ENCODE data around the gene LSMEM2.

LSMEM2 gene

DNA sequence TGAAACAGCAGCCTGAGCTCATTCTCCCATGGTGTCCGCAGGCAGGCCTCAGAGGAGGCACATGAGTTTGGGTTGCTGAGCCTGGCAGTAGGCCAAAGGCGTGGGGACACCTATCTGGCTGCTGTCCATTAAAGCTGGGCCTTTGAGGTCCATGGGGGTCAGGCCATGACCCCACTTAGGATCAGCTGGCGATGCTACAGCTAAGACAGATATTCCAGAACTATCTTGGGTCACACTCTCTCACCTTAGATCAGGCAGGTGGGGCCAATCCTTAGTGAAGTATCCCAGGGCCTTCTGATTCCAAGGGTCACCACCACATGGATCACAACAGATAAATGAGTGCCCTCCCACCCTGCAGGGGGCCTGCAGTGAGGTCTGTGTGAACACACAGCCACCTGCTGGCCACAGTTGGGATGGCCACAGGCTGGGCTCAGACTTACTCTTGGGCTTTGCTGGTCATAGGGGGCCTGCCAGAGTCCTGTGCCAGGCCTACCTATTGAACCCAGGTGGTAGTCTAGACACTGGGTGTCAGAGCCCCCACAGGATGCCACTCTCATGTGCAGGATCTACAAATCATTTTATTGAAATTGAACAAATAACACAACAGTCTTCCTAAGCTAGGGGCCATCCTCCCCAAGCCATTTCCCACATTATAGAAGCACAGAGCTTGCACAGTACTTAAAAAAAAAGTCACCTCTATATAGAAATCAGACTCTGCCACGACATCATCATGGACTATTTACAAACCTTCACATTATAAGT is 45.6 kb downstream of the LSMEM2 start:
- DNase-seq (ENCODE audit: insufficient read length, low spot score) (no peak), FAIRE-seq (peak; percentile 79)
- TF ChIP-seq POLR2A (IDR thresholded peaks at IDR 0.05; ENCODE audit: low read depth, low read length) = no peak
- no peak for TF ChIP-seq POLR2AphosphoS5 (IDR thresholded peaks at IDR 0.05; ENCODE audit: low read depth, low read length)
- TF ChIP-seq PAX5 (IDR thresholded peaks at IDR 0.05; ENCODE audit: insufficient read depth, low read length, severe bottlenecking) = no peak
- no peak for TF ChIP-seq SPI1 (IDR thresholded peaks at IDR 0.05; ENCODE audit: low read depth, low read length)

DNA sequence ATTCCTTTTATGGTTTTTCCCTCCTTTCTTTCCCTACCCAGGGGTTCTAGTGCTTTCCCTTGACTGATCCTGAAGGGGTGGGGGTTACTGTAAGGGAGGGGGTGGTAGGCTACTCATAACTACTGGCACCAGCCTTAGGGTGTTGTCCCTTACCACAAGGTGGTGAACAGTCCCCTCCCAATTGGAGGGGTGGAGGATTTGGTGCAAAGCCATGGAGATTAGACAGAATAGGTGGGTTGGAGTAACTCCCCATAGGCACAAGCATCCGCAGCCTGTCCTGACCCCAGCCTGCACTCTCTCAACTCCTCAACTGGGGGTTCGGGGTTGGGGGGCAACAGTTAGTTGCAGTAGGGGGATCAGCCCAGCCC is 46.2 kb downstream of the LSMEM2 start:
- no peak for TF ChIP-seq PAX5 (IDR thresholded peaks at IDR 0.05; ENCODE audit: insufficient read depth, low read length, severe bottlenecking)
- TF ChIP-seq POLR2AphosphoS5 (IDR thresholded peaks at IDR 0.05; ENCODE audit: low read depth, low read length) = no peak
- FAIRE-seq = no peak

DNA sequence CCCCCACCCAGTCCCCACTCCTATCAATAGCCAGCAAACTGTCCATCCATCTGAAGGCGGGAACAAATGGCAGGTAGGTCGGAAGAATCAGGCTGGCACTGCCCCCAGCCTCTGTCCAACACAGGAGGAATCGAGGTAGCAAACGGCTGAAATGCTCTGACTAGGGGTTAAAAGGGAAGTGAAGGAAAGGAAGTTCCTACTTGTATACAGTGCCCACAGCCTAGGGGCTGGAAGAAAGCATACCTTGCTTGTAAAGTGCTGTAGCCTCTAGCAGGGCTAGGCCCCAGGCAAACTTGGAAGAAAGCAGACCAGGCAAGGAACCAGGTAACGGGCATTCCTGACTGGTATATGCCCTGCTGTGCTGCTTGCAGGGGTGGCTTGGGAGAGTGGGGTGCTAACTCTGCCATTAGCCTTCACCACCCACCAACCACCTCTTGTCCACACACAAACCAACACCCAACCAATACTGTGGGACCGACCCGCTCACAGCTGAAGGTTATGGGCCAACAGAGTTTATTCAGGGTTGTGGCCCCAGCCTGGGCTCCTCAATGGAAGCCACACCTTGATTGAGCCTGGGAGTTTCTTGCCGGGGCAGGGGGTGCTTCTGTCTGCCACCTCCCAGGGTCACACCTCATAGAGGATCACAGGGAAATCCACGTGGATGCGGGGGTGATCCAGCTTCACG is 46.8 kb downstream of the LSMEM2 start:
- FAIRE-seq = no peak

More for the DNA sequence above, 46.2 kb downstream of the LSMEM2 start:
- DNase-seq (ENCODE audit: insufficient read length, low spot score) = no peak

DNA sequence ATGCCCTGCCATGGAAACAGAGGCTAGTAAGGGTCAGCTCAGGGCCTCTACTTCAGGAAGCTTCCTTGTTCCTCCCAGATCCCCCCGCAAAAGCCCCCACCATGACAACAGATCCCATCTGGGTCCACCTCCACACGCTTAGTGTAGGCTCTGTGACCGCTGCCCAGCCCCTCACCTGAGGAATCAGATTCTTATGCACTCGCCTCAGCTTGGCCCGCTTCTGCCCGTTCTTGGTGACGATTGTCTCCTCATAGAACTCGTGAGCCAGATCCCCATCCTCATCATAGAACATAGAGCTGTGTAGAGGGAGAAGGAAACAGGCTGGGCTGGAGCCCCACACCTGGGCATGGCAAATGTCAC is 47.3 kb downstream of the LSMEM2 start:
- FAIRE-seq = no peak
- DNase-seq (ENCODE audit: insufficient read length, low spot score) = no peak
- TF ChIP-seq POLR2A (IDR thresholded peaks at IDR 0.05; ENCODE audit: low read depth, low read length) = no peak
- TF ChIP-seq POU2F2 (IDR thresholded peaks at IDR 0.05; ENCODE audit: low read depth, low read length) = no peak
- TF ChIP-seq POLR2AphosphoS5 (IDR thresholded peaks at IDR 0.05; ENCODE audit: low read depth, low read length) = no peak
- TF ChIP-seq PAX5 (IDR thresholded peaks at IDR 0.05; ENCODE audit: insufficient read depth, low read length, severe bottlenecking) = no peak
- no peak for TF ChIP-seq TAF1 (IDR thresholded peaks at IDR 0.05; ENCODE audit: low read depth, low read length)

More for the DNA sequence above, 46.8 kb downstream of the LSMEM2 start:
- TF ChIP-seq TAF1 (IDR thresholded peaks at IDR 0.05; ENCODE audit: low read depth, low read length) = no peak
- no peak for TF ChIP-seq PAX5 (IDR thresholded peaks at IDR 0.05; ENCODE audit: insufficient read depth, low read length, severe bottlenecking)
- TF ChIP-seq POLR2AphosphoS5 (IDR thresholded peaks at IDR 0.05; ENCODE audit: low read depth, low read length) = no peak
- TF ChIP-seq POLR2A (IDR thresholded peaks at IDR 0.05; ENCODE audit: low read depth, low read length) = no peak
- TF ChIP-seq POU2F2 (IDR thresholded peaks at IDR 0.05; ENCODE audit: low read depth, low read length) = no peak
- TF ChIP-seq SPI1 (IDR thresholded peaks at IDR 0.05; ENCODE audit: low read depth, low read length) = no peak
- no peak for DNase-seq (ENCODE audit: insufficient read length, low spot score)

DNA sequence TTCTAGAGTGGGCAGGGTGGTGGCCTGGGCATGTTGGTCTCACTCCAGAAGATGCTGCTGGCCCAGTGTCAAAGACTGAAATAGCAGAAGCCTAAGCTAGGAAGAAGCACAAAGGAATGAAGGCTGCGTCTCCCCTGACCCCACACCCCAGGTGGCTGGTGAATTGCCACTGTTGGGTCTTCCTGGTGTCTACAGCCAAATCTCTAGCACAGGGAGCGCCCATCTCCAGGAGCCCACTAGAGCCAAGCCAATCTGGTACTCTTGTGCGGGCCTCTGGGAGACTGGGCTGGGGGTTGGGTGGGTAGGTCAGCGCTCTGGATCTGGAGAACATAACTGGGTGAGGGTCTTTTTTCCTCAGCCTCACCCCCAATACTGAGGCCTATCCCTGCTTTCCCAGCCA is 48.2 kb downstream of the LSMEM2 start:
- no peak for TF ChIP-seq POU2F2 (IDR thresholded peaks at IDR 0.05; ENCODE audit: low read depth, low read length)
- no peak for TF ChIP-seq PAX5 (IDR thresholded peaks at IDR 0.05; ENCODE audit: insufficient read depth, low read length, severe bottlenecking)
- no peak for TF ChIP-seq POLR2AphosphoS5 (IDR thresholded peaks at IDR 0.05; ENCODE audit: low read depth, low read length)
- TF ChIP-seq TAF1 (IDR thresholded peaks at IDR 0.05; ENCODE audit: low read depth, low read length) = no peak
- no peak for TF ChIP-seq POLR2A (IDR thresholded peaks at IDR 0.05; ENCODE audit: low read depth, low read length)
- no peak for TF ChIP-seq SPI1 (IDR thresholded peaks at IDR 0.05; ENCODE audit: low read depth, low read length)
- DNase-seq (ENCODE audit: insufficient read length, low spot score) (no peak), FAIRE-seq (no peak)

DNA sequence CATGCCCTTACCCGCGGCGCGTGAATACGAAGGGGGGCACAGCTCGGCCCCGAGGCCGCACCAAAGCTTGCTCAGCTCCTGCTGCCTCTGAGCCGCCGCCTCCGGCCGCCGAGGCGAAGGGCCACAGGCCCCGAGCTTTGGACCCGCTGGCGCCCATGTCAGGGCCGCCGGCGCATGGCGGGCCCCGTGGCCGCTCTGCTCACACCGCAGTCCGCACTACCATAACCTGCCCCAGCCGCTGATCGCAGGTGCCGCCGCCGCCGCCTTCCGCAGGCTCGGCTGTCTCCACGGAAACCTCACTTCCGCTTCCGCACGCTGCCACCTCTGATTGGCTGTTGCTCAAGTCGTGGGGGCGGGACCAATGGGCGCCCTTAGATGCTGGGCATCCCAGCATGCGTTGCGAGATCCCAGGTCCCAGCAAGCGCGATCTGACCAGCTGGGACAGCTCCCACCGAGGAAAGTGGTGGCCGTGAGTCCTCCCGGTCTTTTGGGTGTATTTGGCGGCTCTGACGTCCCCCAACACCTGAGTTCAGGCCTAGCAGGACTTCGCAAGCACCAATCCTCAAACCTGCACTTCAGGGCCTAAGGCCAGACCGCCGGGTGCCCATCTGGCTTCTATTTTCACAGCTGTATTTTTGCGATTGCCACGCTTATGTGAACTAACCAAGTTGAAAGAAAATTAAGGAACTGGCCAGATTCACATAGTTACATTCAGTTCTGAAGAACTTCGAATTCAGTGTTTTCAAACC is 49.2 kb downstream of the LSMEM2 start, which contains the start of gene TUSC2:
TUSC2 (minus strand) TSS at position 281 of the 749 bp plus-strand sequence; CDS start at position 157, 124 bp downstream.
- peak; percentile 99 for FAIRE-seq
- TF ChIP-seq POLR2A (IDR thresholded peaks at IDR 0.05; ENCODE audit: low read depth, low read length) (peak; percentile 84), PAX5 (IDR thresholded peaks at IDR 0.05; ENCODE audit: insufficient read depth, low read length, severe bottlenecking) (no peak), POLR2AphosphoS5 (IDR thresholded peaks at IDR 0.05; ENCODE audit: low read depth, low read length) (peak; percentile 82), TAF1 (IDR thresholded peaks at IDR 0.05; ENCODE audit: low read depth, low read length) (peak; percentile 83), POU2F2 (IDR thresholded peaks at IDR 0.05; ENCODE audit: low read depth, low read length) (peak; percentile 50), SPI1 (IDR thresholded peaks at IDR 0.05; ENCODE audit: low read depth, low read length) (peak; percentile 75)
- DNase-seq (ENCODE audit: insufficient read length, low spot score) = peak; percentile 96

DNA sequence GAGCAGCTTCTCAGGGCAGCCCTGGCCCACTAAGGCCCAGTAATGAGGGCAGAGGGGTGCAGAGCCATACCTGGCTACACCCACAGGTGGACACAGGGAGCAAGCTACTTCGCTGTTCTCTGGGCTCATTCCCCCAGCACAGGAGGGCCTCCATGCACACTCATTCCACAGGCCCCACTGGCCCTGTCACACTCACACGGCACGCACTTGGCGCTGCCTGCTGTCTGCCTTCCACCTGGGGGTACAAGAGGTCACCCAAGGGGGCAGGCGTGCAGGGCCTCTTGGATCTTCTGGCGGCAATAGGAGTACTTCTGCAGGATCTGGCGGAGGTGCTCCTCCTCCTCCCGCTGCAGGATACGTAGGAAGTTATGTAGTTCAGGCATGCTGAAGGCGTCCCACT is 51.4 kb downstream of the LSMEM2 start:
- no peak for FAIRE-seq
- TF ChIP-seq TAF1 (IDR thresholded peaks at IDR 0.05; ENCODE audit: low read depth, low read length) = no peak
- TF ChIP-seq PAX5 (IDR thresholded peaks at IDR 0.05; ENCODE audit: insufficient read depth, low read length, severe bottlenecking) = no peak
- no peak for TF ChIP-seq POU2F2 (IDR thresholded peaks at IDR 0.05; ENCODE audit: low read depth, low read length)
- TF ChIP-seq SPI1 (IDR thresholded peaks at IDR 0.05; ENCODE audit: low read depth, low read length) = no peak
- no peak for TF ChIP-seq POLR2AphosphoS5 (IDR thresholded peaks at IDR 0.05; ENCODE audit: low read depth, low read length)
- TF ChIP-seq POLR2A (IDR thresholded peaks at IDR 0.05; ENCODE audit: low read depth, low read length) = no peak
- DNase-seq (ENCODE audit: insufficient read length, low spot score) = no peak

DNA sequence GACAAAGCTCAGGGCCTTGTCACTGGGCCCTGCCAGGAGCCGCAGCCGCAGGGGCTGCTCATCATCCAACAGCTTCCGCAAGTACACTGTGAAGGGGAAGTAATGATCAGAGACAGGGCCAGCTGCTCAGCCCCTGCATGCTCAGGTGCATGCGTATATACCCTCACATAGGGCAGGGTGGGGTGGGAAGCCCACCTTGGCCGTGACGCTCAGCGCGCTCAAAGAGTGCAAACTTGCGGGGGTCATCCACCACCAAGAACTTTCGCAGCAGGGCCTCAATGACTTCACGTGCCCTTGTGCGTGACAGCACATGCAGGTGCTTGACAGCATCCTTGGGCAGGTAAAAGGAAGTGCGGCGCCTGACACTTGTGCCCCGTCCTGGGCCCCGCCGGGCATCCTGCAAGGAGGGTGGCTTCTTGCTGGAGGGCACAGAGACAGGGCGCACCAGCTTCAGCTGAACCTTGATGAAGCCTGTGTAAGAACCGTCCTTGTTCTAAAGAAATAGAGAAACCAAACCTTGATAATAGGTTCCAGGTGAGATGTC is 52.5 kb downstream of the LSMEM2 start:
- FAIRE-seq = no peak

DNA sequence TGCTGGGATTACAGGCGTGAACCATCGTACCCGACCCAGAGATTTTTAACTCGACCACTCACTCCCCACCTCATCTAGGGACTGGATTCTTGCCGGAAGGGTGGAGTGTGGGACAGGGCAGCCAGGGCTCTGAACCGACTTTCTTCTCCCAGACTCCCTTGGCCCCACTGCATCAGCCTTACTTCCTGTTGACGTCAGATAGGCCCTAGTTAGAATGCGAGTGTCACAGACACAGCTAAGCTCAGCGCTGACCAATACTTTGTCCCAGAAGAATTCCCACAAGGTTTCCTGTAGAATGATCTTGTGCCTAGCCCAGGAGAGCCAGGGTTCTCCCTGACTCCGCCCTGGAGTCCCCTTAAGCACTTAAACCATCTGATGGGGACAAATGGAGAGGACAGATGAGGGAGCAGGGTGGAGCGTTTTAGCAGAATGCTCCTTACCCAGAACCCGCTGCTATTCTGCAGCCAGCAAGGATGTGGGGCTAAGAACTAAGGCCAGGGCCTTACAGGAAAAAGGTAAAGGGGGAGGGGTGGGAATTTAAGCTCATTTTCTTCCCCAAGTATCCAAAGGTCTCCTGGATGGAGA is 54.9 kb downstream of the LSMEM2 start:
- no peak for TF ChIP-seq SPI1 (IDR thresholded peaks at IDR 0.05; ENCODE audit: low read depth, low read length)
- TF ChIP-seq POU2F2 (IDR thresholded peaks at IDR 0.05; ENCODE audit: low read depth, low read length) = no peak
- no peak for TF ChIP-seq POLR2A (IDR thresholded peaks at IDR 0.05; ENCODE audit: low read depth, low read length)
- TF ChIP-seq PAX5 (IDR thresholded peaks at IDR 0.05; ENCODE audit: insufficient read depth, low read length, severe bottlenecking) = no peak
- no peak for TF ChIP-seq TAF1 (IDR thresholded peaks at IDR 0.05; ENCODE audit: low read depth, low read length)
- TF ChIP-seq POLR2AphosphoS5 (IDR thresholded peaks at IDR 0.05; ENCODE audit: low read depth, low read length) = no peak
- no peak for DNase-seq (ENCODE audit: insufficient read length, low spot score)
- FAIRE-seq = no peak

More for the DNA sequence above, 52.5 kb downstream of the LSMEM2 start:
- DNase-seq (ENCODE audit: insufficient read length, low spot score) = no peak
- TF ChIP-seq POU2F2 (IDR thresholded peaks at IDR 0.05; ENCODE audit: low read depth, low read length) = no peak

Data from GM12891 (cell line).